Duodenal mucosa (tissue), 2 donors: ENCODE measurements around the gene PAK3.
A peak's percentile ranks its signal among the peaks of the same experiment; 100 is the strongest.

Source experiments
- H3K27ac ChIP-seq: one replicate; pipeline ENCODE4 v1.7.0; 2013; ENCODE audit warnings: low read depth, low read length
- H3K27me3 ChIP-seq, 2 donors: one replicate each; pipeline ENCODE4 v1.7.0; 2013; ENCODE audit warnings: low read length in 2 of 2, control low read depth in 1 of 2; ENCODE audit not compliant: insufficient read depth in 2 of 2, control insufficient read depth in 1 of 2
- H3K36me3 ChIP-seq, 2 donors: one replicate each; pipeline ENCODE4 v1.7.0; 2013; ENCODE audit warnings: low read length in 2 of 2, control low read depth in 1 of 2; ENCODE audit not compliant: insufficient read depth in 2 of 2, control insufficient read depth in 1 of 2
- H3K4me1 ChIP-seq, 2 donors: one replicate each; pipeline ENCODE4 v1.7.0; 2013; ENCODE audit warnings: low read length in 2 of 2, control low read depth in 1 of 2; ENCODE audit not compliant: insufficient read depth in 2 of 2, control insufficient read depth in 1 of 2
- H3K4me3 ChIP-seq, 2 donors: one replicate each; pipeline ENCODE4 v1.7.0; 2013; ENCODE audit warnings: low read length in 2 of 2, low read depth in 1 of 2
- H3K9ac ChIP-seq, 2 donors: one replicate each; pipeline ENCODE4 v1.7.0; 2013; ENCODE audit warnings: low read length in 2 of 2, low read depth in 1 of 2
- H3K9me3 ChIP-seq, 2 donors: one replicate each; pipeline ENCODE4 v1.7.0; 2013; ENCODE audit warnings: low read length in 2 of 2, control low read depth in 1 of 2; ENCODE audit not compliant: control insufficient read depth in 1 of 2

The PAK3 gene

DNA sequence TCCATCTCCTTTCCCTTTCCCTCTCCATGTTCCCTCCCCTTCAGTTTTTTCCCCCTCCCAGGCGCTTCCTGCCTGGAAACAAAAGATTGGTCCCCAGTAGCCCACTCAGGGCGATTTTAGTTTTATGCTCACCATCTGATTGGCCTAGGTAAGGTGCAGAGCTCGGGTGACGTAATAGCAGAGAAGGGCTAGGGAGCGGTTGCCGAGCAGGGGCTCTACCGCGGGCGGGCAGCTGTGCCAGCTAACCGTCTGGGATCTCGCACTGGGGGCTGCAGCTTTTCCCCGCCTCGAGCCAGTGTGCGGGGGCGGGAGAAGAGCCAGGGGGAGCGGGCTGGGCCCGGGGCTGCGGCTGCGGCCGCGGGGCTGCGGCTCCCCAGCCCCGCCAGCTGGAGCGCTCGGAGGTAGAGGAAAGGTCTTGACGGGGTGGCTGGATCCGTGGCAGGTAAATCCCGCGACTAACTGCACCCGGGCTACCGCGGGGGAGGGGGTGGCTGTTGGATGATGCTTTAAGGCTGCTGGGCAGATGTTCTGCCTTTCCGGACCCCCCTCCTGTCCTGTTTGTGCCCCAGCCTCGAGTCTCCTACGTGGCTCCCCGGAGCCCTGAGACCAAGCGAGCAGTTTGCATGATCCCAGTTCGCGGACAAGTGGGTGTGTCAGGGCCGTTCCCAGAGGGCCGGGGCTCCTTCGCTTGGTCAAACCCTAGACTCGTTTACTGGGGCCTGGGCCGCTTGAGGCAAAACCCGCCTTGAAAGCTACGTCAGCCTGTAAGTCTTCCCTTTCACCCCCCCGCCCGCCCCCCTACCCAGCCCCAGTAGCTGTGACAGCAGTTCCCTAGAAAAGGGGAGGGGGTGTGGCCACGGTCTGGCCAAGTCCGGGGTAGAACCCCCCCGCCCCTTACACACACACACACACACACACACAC lies at the start of gene PAK3:
TSS of gene PAK3 (plus strand) at position 218 of the 922 bp plus-strand sequence. CDS start 26,913 bp downstream, outside the sequence.
- Histone ChIP-seq H3K9me3 (no peaks in the 10 kb centered on the region), H3K27ac (no peak within 1 kb of the TSS), H3K27me3 (no peaks in the 10 kb centered on the region), H3K4me3 (peak within 1 kb of the TSS; percentile 60 to 66), H3K9ac (no peak within 1 kb of the TSS), H3K36me3 (no peaks in the 10 kb centered on the region), H3K4me1 (no peaks in the 10 kb centered on the region)

DNA sequence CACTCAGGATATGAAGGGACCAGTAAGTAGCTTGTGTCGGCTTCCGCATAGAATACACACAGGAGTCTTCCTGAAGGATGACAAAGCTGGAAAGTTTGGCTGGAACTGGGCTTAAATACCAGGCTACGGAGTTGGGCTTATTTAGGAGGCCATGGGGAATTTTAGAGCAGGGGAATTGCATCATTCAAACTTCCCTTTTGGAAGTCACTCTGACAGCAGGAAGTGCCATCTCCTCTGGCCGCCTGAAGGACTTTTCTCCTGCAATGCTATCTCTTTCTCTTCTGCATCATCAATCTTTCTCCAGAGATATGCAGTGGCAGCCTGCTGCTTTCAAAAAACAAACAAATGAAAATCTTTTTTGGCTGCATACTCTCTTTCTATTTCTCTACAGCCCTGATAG lies 48.4 kb upstream of the PAK3 start:
- Histone ChIP-seq H3K27me3 (no peaks in the 10 kb centered on the region), H3K4me1 (no peaks in the 10 kb centered on the region), H3K27ac (no peak overlapping the region), H3K9me3 (no peaks in the 10 kb centered on the region), H3K36me3 (no peaks in the 10 kb centered on the region), H3K9ac (no peak overlapping the region), H3K4me3 (no peak overlapping the region)

DNA sequence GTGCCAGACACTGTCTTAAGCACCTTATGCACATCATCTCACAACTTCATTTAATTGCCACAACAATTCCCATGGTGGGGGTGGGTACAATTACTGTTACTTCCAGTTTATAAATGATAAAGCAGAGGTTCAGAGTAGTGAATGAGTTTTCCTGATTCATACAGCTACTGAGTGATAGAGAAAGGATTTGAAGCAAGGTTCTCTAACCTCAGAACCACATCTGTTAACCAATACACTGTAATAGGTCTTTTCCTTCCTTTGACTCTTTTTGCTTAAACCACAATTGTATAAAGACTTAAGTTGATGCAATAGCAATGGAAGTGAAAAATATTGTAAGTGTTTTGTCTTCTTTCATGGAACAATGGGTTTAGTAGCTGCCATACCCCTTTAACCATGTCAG lies 43.5 kb upstream of the PAK3 start:
- Histone ChIP-seq H3K4me1 (no peaks in the 10 kb centered on the region), H3K27me3 (no peaks in the 10 kb centered on the region)

DNA sequence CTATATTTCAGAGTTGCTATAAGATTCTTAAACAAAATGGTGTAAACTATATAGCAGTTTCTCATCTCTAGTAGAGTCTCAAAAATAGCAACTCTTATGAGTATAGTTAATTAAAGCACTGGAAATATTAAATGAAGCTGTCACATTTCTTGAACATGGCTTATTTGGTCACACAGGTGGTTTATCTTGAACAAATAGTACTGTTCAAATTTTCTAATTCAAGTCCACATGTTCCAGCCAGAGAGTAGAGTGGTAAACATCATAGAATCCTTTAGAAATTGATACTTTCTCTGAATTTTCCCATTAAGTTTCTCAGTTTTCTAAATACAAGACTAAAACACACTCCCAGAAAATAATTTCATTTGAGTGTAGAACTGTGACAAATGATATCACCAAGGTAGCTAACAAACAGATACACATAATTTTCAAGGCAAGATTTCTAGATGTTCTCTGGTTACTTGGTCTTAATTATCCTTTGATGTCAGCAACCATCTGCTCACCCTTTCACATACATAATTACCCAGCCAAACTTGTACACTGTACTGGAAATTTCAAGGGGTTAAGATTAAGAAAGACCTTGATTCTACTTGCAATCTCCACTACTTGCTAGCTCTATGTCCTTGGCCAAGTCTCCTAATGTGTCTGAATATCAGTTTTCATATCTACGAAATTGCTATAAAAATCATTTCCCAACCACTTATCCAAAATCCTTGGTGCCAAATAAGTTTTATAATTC lies 24.3 kb upstream of the PAK3 start:
- H3K27ac ChIP-seq, result no peak overlapping the region
- H3K9me3 ChIP-seq, result no peaks in the 10 kb centered on the region

More for the DNA sequence above, 43.5 kb upstream of the PAK3 start:
- H3K36me3 ChIP-seq, result no peaks in the 10 kb centered on the region
- H3K27ac ChIP-seq, result no peak overlapping the region
- H3K4me3 ChIP-seq, result no peak overlapping the region
- H3K9ac ChIP-seq, result no peak overlapping the region
- H3K9me3 ChIP-seq, result no peaks in the 10 kb centered on the region

DNA sequence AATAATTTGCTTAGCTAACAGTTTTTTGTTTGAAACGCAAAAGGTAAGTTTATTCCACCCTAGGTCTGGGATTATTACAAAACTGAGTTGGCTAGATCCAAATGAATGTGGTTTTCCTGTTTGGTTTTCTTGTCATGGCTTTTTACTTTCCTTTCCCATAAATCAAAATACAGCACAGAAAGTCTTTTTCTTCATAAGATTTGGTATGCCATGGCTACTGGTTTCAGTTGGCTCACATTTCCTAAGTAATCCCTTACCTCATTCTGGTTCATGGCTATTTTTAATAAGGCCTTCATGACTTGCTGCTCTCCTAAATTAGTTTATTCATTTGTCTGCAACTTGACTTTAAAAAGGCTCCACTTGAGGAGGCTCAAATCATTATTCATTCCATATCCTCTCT lies 12.9 kb upstream of the PAK3 start:
- no peaks in the 10 kb centered on the region for H3K36me3 ChIP-seq
- H3K4me3 ChIP-seq, result no peak overlapping the region
- H3K4me1 ChIP-seq, result no peaks in the 10 kb centered on the region
- no peaks in the 10 kb centered on the region for H3K9me3 ChIP-seq
- H3K27me3 ChIP-seq, result no peaks in the 10 kb centered on the region
- H3K9ac ChIP-seq, result no peak overlapping the region
- no peak overlapping the region for H3K27ac ChIP-seq

More for the DNA sequence above, 24.3 kb upstream of the PAK3 start:
- Histone ChIP-seq H3K9ac (no peak overlapping the region), H3K4me1 (no peaks in the 10 kb centered on the region), H3K27me3 (no peaks in the 10 kb centered on the region), H3K4me3 (no peak overlapping the region), H3K36me3 (no peaks in the 10 kb centered on the region)

DNA sequence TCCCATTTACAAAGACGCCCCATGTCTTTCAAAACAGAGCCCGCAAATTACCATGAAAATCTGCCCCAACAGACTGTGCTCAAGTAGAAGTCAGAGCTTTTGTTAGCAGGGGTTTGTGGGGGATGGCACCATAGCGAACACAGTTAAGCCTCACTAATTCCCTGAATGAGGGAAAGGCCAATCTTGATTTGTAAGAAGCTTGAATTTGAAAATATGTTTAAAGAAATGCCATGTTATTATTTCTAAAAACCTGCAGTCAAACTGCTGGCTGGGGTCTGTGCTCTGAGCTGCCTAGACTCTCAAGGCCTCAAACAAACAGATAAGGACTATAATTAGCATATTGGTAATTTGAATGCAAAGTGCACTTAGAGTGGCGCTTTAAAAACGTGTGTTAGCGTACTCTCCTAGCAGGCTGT lies 9.4 kb upstream of the PAK3 start:
- H3K4me1 ChIP-seq, result no peaks in the 10 kb centered on the region
- no peaks in the 10 kb centered on the region for H3K9me3 ChIP-seq
- no peak overlapping the region for H3K9ac ChIP-seq
- no peaks in the 10 kb centered on the region for H3K27me3 ChIP-seq
- H3K4me3 ChIP-seq, result no peak overlapping the region
- no peaks in the 10 kb centered on the region for H3K36me3 ChIP-seq
- no peak overlapping the region for H3K27ac ChIP-seq

DNA sequence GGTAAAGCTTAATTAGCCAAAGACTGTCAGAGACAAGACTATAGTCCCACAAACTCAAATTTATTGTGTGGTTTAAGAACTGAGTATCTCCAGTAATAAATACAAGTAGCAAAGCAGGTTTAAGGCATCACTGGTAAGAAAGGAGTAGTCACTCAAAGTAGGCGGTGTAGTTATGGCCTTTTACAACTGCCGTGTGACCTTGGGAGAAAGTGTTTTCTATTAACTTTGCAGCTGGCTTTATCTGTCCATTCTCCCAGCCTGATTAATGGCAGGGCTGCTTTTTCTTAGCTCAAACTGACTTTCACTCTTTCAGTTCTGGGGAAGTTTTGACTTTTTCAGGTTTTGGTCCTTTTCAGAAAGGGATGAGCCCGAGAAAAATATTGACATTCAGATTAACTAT lies 7.4 kb upstream of the PAK3 start:
- Histone ChIP-seq H3K4me1 (no peaks in the 10 kb centered on the region), H3K36me3 (no peaks in the 10 kb centered on the region), H3K4me3 (no peak overlapping the region), H3K9ac (no peak overlapping the region), H3K27me3 (no peaks in the 10 kb centered on the region), H3K9me3 (no peaks in the 10 kb centered on the region), H3K27ac (no peak overlapping the region)

DNA sequence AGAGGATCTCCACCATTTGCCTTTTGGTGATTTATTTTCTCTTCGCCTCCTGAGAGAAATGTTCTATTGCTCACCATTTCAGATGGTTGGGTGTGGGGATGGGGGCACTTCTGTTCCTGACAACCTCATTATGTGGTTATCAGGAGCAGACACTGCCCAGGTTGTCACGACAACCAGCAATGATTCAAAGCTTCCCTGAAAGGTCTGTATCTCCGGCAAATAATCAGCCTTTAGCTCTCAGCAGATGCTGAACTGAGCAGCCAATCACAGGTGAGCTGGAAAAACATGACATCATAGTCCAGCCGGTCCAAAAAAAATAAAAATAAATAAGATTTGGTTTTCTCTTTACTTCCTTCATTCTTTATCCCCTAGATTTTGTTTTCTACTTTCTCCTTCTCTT lies 5.5 kb upstream of the PAK3 start:
- Histone ChIP-seq H3K36me3 (no peaks in the 10 kb centered on the region), H3K27me3 (no peaks in the 10 kb centered on the region), H3K9ac (no peak overlapping the region), H3K4me1 (no peaks in the 10 kb centered on the region), H3K4me3 (no peak overlapping the region), H3K9me3 (no peaks in the 10 kb centered on the region), H3K27ac (no peak overlapping the region)

DNA sequence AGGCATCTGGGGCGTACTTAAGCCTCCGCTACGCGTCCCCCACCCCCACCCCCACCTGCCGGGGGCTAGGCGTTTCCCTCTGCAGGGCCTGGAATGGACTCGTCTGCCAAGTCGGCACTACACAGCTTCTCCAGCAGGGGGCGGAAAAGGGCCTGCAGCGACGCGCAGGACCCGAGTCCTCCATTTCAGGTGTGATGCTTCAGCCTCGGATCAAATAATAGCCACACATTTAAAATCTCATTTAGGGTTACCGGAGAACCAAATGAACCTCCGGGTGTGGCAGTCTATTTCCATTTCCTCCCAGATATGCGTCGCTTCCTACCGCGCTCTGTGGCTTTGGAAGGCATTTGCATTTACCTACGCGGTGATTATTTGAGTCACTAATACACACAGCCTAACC lies 2.9 kb downstream of the PAK3 start:
- no peaks in the 10 kb centered on the region for H3K27me3 ChIP-seq

DNA sequence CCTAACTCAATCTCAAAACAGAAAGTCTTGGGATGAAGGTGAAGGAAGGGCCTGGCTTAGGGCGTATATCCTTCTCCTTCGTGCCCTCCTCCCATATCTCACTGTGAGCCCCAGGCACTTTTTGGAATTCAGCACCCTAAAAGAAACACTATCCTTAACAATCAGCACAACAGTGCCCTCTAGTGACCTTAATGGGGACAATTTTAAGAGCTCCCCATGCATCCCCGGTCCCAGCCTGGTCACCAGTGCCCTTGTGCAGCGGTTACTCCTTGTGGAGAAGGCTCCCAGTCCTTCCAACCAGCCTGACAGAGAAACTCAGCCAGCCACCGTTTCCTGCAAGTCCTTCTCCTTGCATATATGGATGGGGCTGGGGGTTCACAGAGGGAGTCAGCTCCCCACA lies 4.2 kb downstream of the PAK3 start:
- Histone ChIP-seq H3K9ac (no peak overlapping the region), H3K27me3 (no peaks in the 10 kb centered on the region), H3K4me3 (no peak overlapping the region), H3K9me3 (no peaks in the 10 kb centered on the region), H3K36me3 (no peaks in the 10 kb centered on the region), H3K27ac (no peak overlapping the region), H3K4me1 (no peaks in the 10 kb centered on the region)

More for the DNA sequence above, 2.9 kb downstream of the PAK3 start:
- Histone ChIP-seq H3K4me1 (no peaks in the 10 kb centered on the region), H3K9ac (no peak overlapping the region), H3K9me3 (no peaks in the 10 kb centered on the region), H3K27ac (no peak overlapping the region), H3K36me3 (no peaks in the 10 kb centered on the region), H3K4me3 (no peak overlapping the region)
